ENCODE data around the gene HAUS8. TPM values are rescaled to one million over a fixed set of nuclear protein-coding genes. Genes with fewer than 3 reads are reported as not detected.

The HAUS8 gene
- total RNA-seq, 4 donors from 2014 or later: 9.7 to 29.7 (median 10.1) TPM

DNA sequence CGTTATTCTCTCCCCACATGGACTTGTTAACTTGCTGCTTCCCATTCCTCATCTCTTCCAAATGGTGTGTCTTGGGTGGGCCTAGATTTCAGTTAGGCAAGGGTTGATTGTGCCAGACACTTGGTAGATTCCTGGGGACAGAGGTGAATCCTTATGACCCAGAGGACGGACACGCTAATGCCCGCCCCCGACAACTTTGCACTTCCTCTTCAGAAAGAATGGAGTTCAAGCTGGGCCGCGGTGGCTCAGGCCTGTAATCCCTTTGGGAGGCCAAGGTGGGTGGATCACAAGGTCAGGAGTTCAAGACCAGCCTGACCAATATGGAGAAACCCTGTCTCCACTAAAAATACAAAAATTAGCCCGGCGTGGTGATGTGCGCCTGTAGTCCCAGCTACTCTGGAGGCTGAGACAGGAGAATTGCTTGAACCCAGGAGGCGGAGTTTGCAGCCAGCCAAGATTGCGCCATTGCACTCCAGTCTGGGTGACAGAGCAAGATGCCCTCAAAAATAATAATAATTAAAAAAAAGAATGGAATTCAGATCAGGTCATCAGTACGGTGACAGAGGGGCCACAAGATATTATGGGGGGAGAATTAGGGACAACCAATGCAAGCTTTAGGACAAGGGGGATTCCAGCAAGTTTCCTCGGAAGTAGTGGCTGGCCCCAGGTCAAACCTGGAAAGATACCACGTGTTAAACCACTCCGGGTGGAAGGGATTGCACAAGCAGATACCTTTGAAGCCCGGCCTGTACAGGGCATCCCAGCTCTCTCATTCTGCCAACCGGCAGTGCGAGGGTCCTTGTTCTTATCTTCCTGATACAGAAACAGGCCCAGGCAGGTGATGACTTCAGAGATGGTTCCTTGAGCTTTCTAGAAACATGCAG, 3.0 kb upstream of the HAUS8 start:
- Histone ChIP-seq H3K27me3 (no peaks in the 10 kb centered on the region), H3K4me1 (peaks cover 0 to 52% (median 22%) of the 10 kb centered on the region in 4 donors), H3K27ac (peak overlapping the region; percentile 77 to 94 (median 89)), H3K9me3 (no peaks in the 10 kb centered on the region), H3K36me3 (no peaks in the 10 kb centered on the region), H3K4me3 (no peak overlapping the region)
- no peak for DNase-seq
- TF ChIP-seq POLR2A (IDR thresholded peaks at IDR 0.05): no peak
- no peak for TF ChIP-seq CTCF (IDR thresholded peaks at IDR 0.05)

DNA sequence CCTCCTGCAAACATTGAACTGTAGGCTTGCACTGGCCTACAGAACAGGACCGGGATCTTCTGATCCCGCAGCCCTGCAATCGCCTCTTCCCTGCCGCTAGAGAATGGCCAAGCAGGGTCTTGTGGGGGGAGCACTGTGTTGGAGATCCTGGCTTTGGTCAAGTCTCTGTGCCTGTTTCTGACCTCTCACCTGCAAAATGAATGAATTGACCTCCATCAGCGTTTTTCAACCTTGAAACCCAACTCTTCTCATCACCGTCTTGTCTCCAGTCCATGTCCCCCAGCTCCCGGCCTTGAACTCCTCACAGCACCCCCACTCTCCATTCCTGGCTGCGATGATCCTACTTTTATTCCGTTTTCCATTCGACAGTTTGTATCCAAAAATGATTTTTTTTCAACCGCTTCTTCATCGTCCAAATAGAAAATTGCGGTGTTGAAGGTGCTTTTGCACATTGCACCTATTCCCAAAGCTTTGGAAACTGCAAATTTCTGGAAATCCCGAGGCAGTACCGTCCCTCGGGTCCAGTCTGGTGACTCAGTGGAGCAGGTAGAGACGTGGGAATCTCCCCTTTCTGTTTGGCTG, 2.3 kb upstream of the HAUS8 start:
- Histone ChIP-seq H3K9me3 (no peaks in the 10 kb centered on the region), H3K27ac (peak overlapping the region in 2 of 4 donors; percentile 93 to 94), H3K4me3 (peak overlapping the region in 2 of 4 donors; percentile 85 to 94), H3K27me3 (no peaks in the 10 kb centered on the region), H3K36me3 (no peaks in the 10 kb centered on the region), H3K4me1 (peaks cover 0 to 50% (median 22%) of the 10 kb centered on the region in 4 donors)
- TF ChIP-seq POLR2A (IDR thresholded peaks at IDR 0.05) (no peak), CTCF (IDR thresholded peaks at IDR 0.05) (no peak)
- no peak for DNase-seq

DNA sequence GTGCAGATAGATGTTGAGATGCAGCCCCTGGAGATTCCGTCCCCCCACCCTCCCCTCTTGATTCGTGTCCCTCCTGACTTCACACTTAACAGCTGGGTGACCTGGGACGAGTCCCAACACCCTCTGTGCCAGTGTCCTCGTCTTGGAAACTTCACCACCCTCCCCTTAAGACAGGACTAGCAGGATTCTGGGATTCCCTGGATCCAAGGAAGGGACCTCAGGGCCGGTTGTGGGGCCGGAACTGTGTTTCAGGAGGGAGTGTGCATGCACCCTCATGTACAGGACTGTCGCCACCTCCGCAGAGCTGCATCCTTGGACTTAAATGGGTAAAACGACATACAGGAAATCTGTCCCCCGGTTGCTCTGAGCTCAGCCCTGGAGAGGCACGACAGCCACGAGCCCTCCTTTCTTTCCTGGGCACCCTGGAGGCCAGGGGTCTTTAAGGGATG, 1.3 kb upstream of the HAUS8 start:
- Histone ChIP-seq H3K9me3 (no peaks in the 10 kb centered on the region), H3K27me3 (no peaks in the 10 kb centered on the region), H3K36me3 (no peaks in the 10 kb centered on the region), H3K4me1 (peaks cover 0 to 41% (median 21%) of the 10 kb centered on the region in 4 donors), H3K4me3 (peak overlapping the region; percentile 84 to 96 (median 90)), H3K27ac (peak overlapping the region; percentile 85 to 94 (median 92))
- peak in 2 of 3 donors; percentile 56 to 65 for DNase-seq
- no peak for TF ChIP-seq POLR2A (IDR thresholded peaks at IDR 0.05)
- TF ChIP-seq CTCF (IDR thresholded peaks at IDR 0.05): no peak

GRCh38 chr19:17075864-17076542, 751 bp upstream of the HAUS8 start:
- Histone ChIP-seq H3K4me3 (peak overlapping the region; percentile 84 to 96 (median 90)), H3K9me3 (no peaks in the 10 kb centered on the region), H3K4me1 (peaks cover 0 to 41% (median 21%) of the 10 kb centered on the region in 4 donors), H3K27ac (peak overlapping the region; percentile 85 to 94 (median 92)), H3K36me3 (no peaks in the 10 kb centered on the region), H3K27me3 (no peaks in the 10 kb centered on the region)
- peak; percentile 61 to 80 (median 68) for DNase-seq
- TF ChIP-seq POLR2A (IDR thresholded peaks at IDR 0.05) (no peak), CTCF (IDR thresholded peaks at IDR 0.05) (no peak)

GRCh38 chr19:17074634-17075034, 618 bp downstream of the HAUS8 start:
- H3K9me3 ChIP-seq: no peaks in the 10 kb centered on the region
- H3K4me3 ChIP-seq: peak overlapping the region; percentile 68 to 95 (median 84)
- DNase-seq: no peak
- peak overlapping the region; percentile 86 to 94 (median 92) for H3K27ac ChIP-seq
- TF ChIP-seq POLR2A (IDR thresholded peaks at IDR 0.05) (no peak), CTCF (IDR thresholded peaks at IDR 0.05) (no peak)
- H3K36me3 ChIP-seq: peaks cover 0 to 7% (median 0%) of the 10 kb centered on the region in 3 donors
- H3K4me1 ChIP-seq: peaks cover 0 to 33% (median 14%) of the 10 kb centered on the region in 4 donors
- H3K27me3 ChIP-seq: no peaks in the 10 kb centered on the region
